MCF 10A (cell line): ENCODE results near the gene PCDHB8. TPM values are rescaled to one million over a fixed set of nuclear protein-coding genes. Genes with fewer than 3 reads are reported as not detected.
A peak's percentile ranks its signal among the peaks of the same experiment; 100 is the strongest.
"Not testable (repeated sequence)": the region's sequence is repeated elsewhere in the genome, so short reads cannot be mapped to it uniquely, and the experiment has no call there.

Experiments used
- BruUV-seq: library from RNA; stranded (reverse); fragments of 400-500 nt; replicated peaks from 2 replicates; lab custom pipeline; 2021; lab: Mats Ljungman, UMichigan
- CTCF ChIA-PET: fragments of 300-600 bp; sonication (Branson Sonifier 250); formaldehyde crosslinking; extraction: SDS; loops from one replicate; lab custom pipeline; 2021; ENCODE audit warnings: antibody characterized with exemption, inconsistent platforms; lab: Yijun Ruan, JAX
- POLR2A ChIA-PET: fragments of 300-600, 350-650 bp; sonication (Branson Sonifier 250); formaldehyde crosslinking; extraction: SDS; loops from one replicate; lab custom pipeline; 2020; ENCODE audit warnings: antibody characterized with exemption, inconsistent platforms; lab: Yijun Ruan, JAX
- DNase-seq: peaks from one replicate; pipeline ENCODE4 v3.0.0-alpha.2; 2018; ENCODE audit not compliant: unreplicated experiment
- H3K27ac Mint-ChIP-seq: one replicate; pipeline ENCODE4 v1.8.0; 2022; ENCODE audit warnings: mild to moderate bottlenecking, low read depth, mixed read lengths; ENCODE audit not compliant: unreplicated experiment
- H3K27me3 Mint-ChIP-seq: one replicate; pipeline ENCODE4 v1.8.0; 2022; ENCODE audit warnings: mixed read lengths; ENCODE audit not compliant: insufficient read depth, unreplicated experiment
- H3K36me3 Mint-ChIP-seq: one replicate; pipeline ENCODE4 v1.8.0; 2022; ENCODE audit warnings: mild to moderate bottlenecking, moderate library complexity, mixed read lengths; ENCODE audit not compliant: insufficient read depth, unreplicated experiment
- H3K4me1 Mint-ChIP-seq: one replicate; pipeline ENCODE4 v1.8.0; 2022; ENCODE audit warnings: mixed read lengths; ENCODE audit not compliant: insufficient read depth, unreplicated experiment
- H3K4me3 Mint-ChIP-seq: one replicate; pipeline ENCODE4 v1.8.0; 2022; ENCODE audit warnings: mild to moderate bottlenecking, moderate library complexity, mixed read lengths; ENCODE audit not compliant: unreplicated experiment
- H3K9me3 Mint-ChIP-seq: one replicate; pipeline ENCODE4 v1.8.0; 2022; ENCODE audit warnings: mixed read lengths; ENCODE audit not compliant: unreplicated experiment
- intact Hi-C: fragments of 100-400 bp; cut with micrococcal nuclease; formaldehyde crosslinking; loops from 2 replicates; pipeline ENCODE4 v1.14.1; 2022
- total RNA-seq: library from RNA; stranded (reverse); gene quantifications from 2 replicates; pipeline ENCODE4 v1.2.3, GENCODE V29; 2022
- TF ChIP-seq, protein P1 (sequence below): fragments of 200-600 bp; IDR thresholded peaks from one replicate; pipeline ENCODE4 v1.8.0; 2022; ENCODE audit warnings: antibody characterized with exemption, mild to moderate bottlenecking; ENCODE audit not compliant: unreplicated experiment

The PCDHB8 gene
- total RNA-seq, 1 experiment from 2014 or later: not detected

DNA sequence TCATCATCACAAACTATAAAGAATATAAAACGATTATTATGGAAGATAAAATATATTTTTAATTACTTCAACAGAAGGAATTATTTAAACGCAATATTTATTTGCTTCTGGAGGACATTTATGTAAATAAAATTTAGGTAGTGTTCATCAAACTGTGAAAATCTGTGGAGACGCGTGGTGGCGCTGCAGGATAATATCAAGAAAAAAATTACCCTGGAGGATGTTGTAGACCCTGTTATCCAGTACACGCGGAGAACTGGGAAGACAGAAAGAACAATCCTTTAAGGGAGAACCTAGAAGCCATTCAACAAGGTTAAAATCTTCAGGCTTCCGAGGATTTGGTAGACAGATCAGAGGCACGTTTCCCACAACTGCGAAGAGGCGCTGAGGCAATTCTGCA is 30.9 kb downstream of the PCDHB8 start, which contains the start of gene PCDHB12:
TSS of gene PCDHB12 (plus strand) at position 242 of the 400 bp plus-strand sequence. CDS start 189 bp downstream, outside the sequence.
- BruUV-seq: no TSS peak
- no peak within 1 kb of the TSS for H3K27ac Mint-ChIP-seq
- H3K9me3 Mint-ChIP-seq: peaks cover 13% of the 10 kb centered on the region
- no peaks in the 10 kb centered on the region for H3K27me3 Mint-ChIP-seq
- peak within 1 kb of the TSS; percentile 72 for H3K4me3 Mint-ChIP-seq
- CTCF ChIA-PET: interaction anchor here (0.5 to 2.5 kb wide), 12 partner anchors 9 to 359 kb away, joined by 3 to 22 read pairs (median 3); partner anchors contain the start of genes PCDHB11, PCDHB14, PCDHGB3 and TAF7
- H3K4me1 Mint-ChIP-seq: no peaks in the 10 kb centered on the region
- no peaks in the 10 kb centered on the region for H3K36me3 Mint-ChIP-seq
- POLR2A ChIA-PET: interaction anchor here (0.6 to 1.2 kb wide), 4 partner anchors 11 to 456 kb away, joined by 3 to 4 read pairs (median 4); partner anchors contain the start of gene TAF7
- intact Hi-C loops: no loop called here
- TF ChIP-seq, protein P1, sequence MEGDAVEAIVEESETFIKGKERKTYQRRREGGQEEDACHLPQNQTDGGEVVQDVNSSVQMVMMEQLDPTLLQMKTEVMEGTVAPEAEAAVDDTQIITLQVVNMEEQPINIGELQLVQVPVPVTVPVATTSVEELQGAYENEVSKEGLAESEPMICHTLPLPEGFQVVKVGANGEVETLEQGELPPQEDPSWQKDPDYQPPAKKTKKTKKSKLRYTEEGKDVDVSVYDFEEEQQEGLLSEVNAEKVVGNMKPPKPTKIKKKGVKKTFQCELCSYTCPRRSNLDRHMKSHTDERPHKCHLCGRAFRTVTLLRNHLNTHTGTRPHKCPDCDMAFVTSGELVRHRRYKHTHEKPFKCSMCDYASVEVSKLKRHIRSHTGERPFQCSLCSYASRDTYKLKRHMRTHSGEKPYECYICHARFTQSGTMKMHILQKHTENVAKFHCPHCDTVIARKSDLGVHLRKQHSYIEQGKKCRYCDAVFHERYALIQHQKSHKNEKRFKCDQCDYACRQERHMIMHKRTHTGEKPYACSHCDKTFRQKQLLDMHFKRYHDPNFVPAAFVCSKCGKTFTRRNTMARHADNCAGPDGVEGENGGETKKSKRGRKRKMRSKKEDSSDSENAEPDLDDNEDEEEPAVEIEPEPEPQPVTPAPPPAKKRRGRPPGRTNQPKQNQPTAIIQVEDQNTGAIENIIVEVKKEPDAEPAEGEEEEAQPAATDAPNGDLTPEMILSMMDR: peak; percentile 38
- DNase-seq: peak; percentile 60

- H3K36me3 Mint-ChIP-seq, CTCF ChIA-PET, H3K4me3 Mint-ChIP-seq, POLR2A ChIA-PET, H3K27me3 Mint-ChIP-seq, BruUV-seq, H3K27ac Mint-ChIP-seq, intact Hi-C loops, DNase-seq, H3K4me1 Mint-ChIP-seq: not testable (repeated sequence)
- H3K9me3 Mint-ChIP-seq: peaks cover 20% of the 10 kb centered on the region
These were observed 32.7 kb downstream of the PCDHB8 start for GRCh38 chr5:141210281-141210680.

- H3K27me3 Mint-ChIP-seq, H3K36me3 Mint-ChIP-seq, BruUV-seq, H3K4me1 Mint-ChIP-seq, DNase-seq, H3K27ac Mint-ChIP-seq, intact Hi-C loops, POLR2A ChIA-PET, CTCF ChIA-PET, H3K4me3 Mint-ChIP-seq: not testable (repeated sequence)
- H3K9me3 Mint-ChIP-seq: peaks cover 22% of the 10 kb centered on the region
These were observed 33.3 kb downstream of the PCDHB8 start for GRCh38 chr5:141210849-141211248.

DNA sequence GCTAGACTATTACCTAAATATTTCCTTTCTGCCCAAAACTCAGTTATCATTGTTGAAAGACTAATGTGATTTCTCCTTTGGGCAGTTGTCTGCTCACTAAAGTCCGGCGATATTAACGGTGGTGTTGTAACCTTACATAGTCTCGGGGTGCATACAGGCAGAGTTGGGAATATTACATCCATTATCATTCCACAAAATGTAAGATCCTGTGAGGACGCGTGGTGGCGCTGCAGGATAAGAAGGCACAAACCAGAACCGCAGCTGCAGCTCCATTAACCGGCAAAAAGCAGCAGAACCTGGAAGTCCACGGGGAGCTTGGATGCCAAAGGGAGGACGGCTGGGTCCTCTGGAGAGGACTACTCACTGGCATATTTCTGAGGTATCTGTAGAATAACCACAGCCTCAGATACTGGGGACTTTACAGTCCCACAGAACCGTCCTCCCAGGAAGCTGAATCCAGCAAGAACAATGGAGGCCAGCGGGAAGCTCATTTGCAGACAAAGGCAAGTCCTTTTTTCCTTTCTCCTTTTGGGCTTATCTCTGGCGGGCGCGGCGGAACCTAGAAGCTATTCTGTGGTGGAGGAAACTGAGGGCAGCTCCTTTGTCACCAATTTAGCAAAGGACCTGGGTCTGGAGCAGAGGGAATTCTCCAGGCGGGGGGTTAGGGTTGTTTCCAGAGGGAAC is 36.2 kb downstream of the PCDHB8 start, which contains the start of gene PCDHB13:
TSS of gene PCDHB13 (plus strand) at position 264 of the 684 bp plus-strand sequence. CDS start at position 469, 205 bp downstream.
- peak; percentile 73 for DNase-seq
- H3K27me3 Mint-ChIP-seq, H3K27ac Mint-ChIP-seq, H3K4me1 Mint-ChIP-seq, BruUV-seq, H3K36me3 Mint-ChIP-seq: not testable (repeated sequence)
- Mint-ChIP-seq H3K4me3 (peak within 1 kb of the TSS; percentile 69), H3K9me3 (peaks cover 14% of the 10 kb centered on the region)
- TF ChIP-seq, protein P1: peak; percentile 69
- intact Hi-C loops: loop anchor here (1.0 to 2.0 kb wide), 2 partner anchors 311 to 348 kb away; no protein-coding TSS in a partner anchor
- CTCF ChIA-PET: interaction anchor here (0.6 to 4.0 kb wide), 14 partner anchors 9 to 349 kb away, joined by 3 to 18 read pairs (median 4); partner anchors contain the start of genes PCDHB10, PCDHB14, PCDHGB3 and TAF7
- POLR2A ChIA-PET: interaction anchor here (0.7 to 1.5 kb wide), 2 partner anchors 344 to 351 kb away, joined by 3 to 6 read pairs; no protein-coding TSS in a partner anchor

DNA sequence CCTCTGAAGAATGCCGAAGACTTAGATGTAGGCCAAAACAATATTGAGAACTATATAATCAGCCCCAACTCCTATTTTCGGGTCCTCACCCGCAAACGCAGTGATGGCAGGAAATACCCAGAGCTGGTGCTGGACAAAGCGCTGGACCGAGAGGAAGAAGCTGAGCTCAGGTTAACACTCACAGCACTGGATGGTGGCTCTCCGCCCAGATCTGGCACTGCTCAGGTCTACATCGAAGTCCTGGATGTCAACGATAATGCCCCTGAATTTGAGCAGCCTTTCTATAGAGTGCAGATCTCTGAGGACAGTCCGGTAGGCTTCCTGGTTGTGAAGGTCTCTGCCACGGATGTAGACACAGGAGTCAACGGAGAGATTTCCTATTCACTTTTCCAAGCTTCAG is 37.0 kb downstream of the PCDHB8 start:
- H3K4me1 Mint-ChIP-seq, DNase-seq, H3K4me3 Mint-ChIP-seq, H3K27ac Mint-ChIP-seq, H3K27me3 Mint-ChIP-seq, H3K36me3 Mint-ChIP-seq, intact Hi-C loops: not testable (repeated sequence)
- BruUV-seq: TSS peak; percentile 35
- CTCF ChIA-PET: interaction anchor here (1.2 to 4.0 kb wide), 6 partner anchors 9 to 349 kb away, joined by 4 to 18 read pairs (median 8); partner anchors contain the start of genes PCDHB10, PCDHB14 and TAF7
- POLR2A ChIA-PET: interaction anchor here (1.5 kb wide), 1 partner anchor 350 kb away, joined by 6 read pairs; no protein-coding TSS in a partner anchor
- peaks cover 20% of the 10 kb centered on the region for H3K9me3 Mint-ChIP-seq

GRCh38 chr5:141215504-141215903 is 37.9 kb downstream of the PCDHB8 start:
- H3K27ac Mint-ChIP-seq, DNase-seq, H3K4me3 Mint-ChIP-seq: not testable (repeated sequence)

GRCh38 chr5:141216035-141216434 is 38.4 kb downstream of the PCDHB8 start:
- ChIA-PET POLR2A (interaction anchor here (1.7 kb wide), 1 partner anchor 342 kb away, joined by 4 read pairs; no protein-coding TSS in a partner anchor), CTCF (interaction anchor here (1.1 to 1.5 kb wide), 2 partner anchors 16 to 342 kb away, joined by 3 to 6 read pairs; no protein-coding TSS in a partner anchor)
- intact Hi-C loops, H3K4me1 Mint-ChIP-seq, H3K27me3 Mint-ChIP-seq, DNase-seq, H3K4me3 Mint-ChIP-seq, BruUV-seq, H3K36me3 Mint-ChIP-seq, H3K27ac Mint-ChIP-seq: not testable (repeated sequence)
- H3K9me3 Mint-ChIP-seq: peaks cover 24% of the 10 kb centered on the region

More at GRCh38 chr5:141215504-141215903, 37.9 kb downstream of the PCDHB8 start:
- H3K27me3 Mint-ChIP-seq, H3K36me3 Mint-ChIP-seq, H3K4me1 Mint-ChIP-seq, BruUV-seq, intact Hi-C loops: not testable (repeated sequence)
- ChIA-PET CTCF (interaction anchor here (4.0 kb wide), 1 partner anchor 348 kb away, joined by 18 read pairs; no protein-coding TSS in a partner anchor), POLR2A (interaction anchor here (1.7 kb wide), 1 partner anchor 342 kb away, joined by 4 read pairs; no protein-coding TSS in a partner anchor)
- H3K9me3 Mint-ChIP-seq: peaks cover 27% of the 10 kb centered on the region
